ENCODE data around the gene SHCBP1. TPM values are rescaled to one million over a fixed set of nuclear protein-coding genes. Genes with fewer than 3 reads are reported as not detected.

Gene SHCBP1
- total RNA-seq, 3 donors from 2014 or later = 0.63 to 7.7 (median 2.3) TPM

DNA sequence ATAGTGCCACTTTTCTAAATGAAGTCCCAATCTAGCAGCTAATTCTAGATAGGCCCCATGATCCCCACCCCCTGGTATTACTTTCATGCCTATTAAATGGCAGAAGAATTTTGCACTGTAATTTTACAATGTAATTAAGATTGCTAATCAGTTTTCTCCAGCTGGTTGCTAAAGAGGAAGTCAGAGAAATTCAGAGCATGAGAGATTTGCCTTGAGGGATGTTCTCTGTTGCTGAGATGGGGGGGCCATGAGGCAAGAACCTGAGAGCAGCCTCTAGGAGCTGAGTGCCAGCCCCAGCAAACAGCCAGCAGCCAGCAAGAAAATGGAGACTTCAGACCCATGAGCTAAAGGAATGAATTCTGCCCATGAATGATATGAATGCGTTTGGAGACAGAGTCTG is 38.9 kb downstream of the SHCBP1 start:
- Histone ChIP-seq H3K36me3 (ENCODE audit: low read depth) (no peaks in the 10 kb centered on the region), H3K4me1 (ENCODE audit: low read depth) (no peaks in the 10 kb centered on the region), H3K4me3 (no peak overlapping the region), H3K9me3 (peaks cover 12% of the 10 kb centered on the region)
- no peak for TF ChIP-seq CTCF (IDR thresholded peaks at IDR 0.05)
- DNase-seq = no peak
- ATAC-seq = no peak
- intact Hi-C loops (cut with DNase I, micrococcal nuclease) = no loop called here

- intact Hi-C loops (cut with DNase I, micrococcal nuclease) = no loop called here
- TF ChIP-seq CTCF (IDR thresholded peaks at IDR 0.05) = no peak
- H3K4me3 ChIP-seq = no peak overlapping the region
- DNase-seq (no peak), ATAC-seq (no peak)
- H3K36me3 ChIP-seq (ENCODE audit: low read depth) = no peaks in the 10 kb centered on the region
- no peaks in the 10 kb centered on the region for H3K9me3 ChIP-seq
- no peaks in the 10 kb centered on the region for H3K4me1 ChIP-seq (ENCODE audit: low read depth)
These were observed 43.1 kb downstream of the SHCBP1 start for GRCh38 chr16:46577988-46578579.

- Histone ChIP-seq H3K36me3 (ENCODE audit: low read depth) (no peaks in the 10 kb centered on the region), H3K4me1 (ENCODE audit: low read depth) (no peaks in the 10 kb centered on the region), H3K9me3 (no peaks in the 10 kb centered on the region), H3K4me3 (no peak overlapping the region)
- intact Hi-C loops (cut with DNase I, micrococcal nuclease) = no loop called here
- TF ChIP-seq CTCF (IDR thresholded peaks at IDR 0.05) = no peak
- no peak for DNase-seq
- no peak for ATAC-seq
These were observed 47.4 kb downstream of the SHCBP1 start for GRCh38 chr16:46573834-46574159.

DNA sequence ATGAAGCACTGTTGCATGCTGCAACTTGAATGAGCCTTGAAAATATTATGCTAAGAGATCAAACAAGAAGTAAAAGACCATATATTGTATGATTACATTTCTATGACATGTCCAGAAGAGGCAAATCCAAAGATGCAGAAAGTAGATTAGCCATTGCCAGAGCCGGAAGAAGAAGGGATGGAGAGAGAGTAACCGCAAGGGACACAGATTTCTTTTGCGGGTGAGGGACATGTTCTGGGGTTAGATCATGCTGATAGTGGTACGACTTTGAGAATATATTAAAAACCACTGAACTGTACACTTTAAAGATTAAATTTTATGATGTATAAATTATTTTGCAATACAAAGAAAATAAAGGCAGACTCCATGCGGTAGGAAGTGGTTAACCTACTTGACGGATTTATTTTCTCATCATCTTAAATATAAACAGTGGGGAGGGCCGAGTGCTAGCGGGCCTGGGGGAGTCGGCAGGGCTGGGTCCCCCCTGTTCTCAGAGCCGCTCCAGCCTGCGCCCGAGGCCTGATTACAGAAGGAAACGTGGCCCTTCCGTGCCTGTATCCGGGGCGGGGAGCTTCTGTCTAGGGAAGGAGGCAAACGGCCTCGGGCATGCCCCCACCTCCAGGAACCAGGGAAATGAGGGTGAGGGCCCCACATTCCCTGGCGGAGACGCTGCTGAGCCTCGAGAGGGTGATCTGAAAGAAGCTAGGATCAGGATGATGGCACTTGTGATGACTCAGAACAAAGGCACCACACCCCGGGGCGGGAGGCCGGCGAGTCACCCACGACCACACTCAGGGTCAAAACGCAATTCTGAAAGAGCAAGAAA is 48.0 kb downstream of the SHCBP1 start:
- Histone ChIP-seq H3K9me3 (no peaks in the 10 kb centered on the region), H3K36me3 (ENCODE audit: low read depth) (no peaks in the 10 kb centered on the region), H3K4me3 (no peak overlapping the region), H3K4me1 (ENCODE audit: low read depth) (no peaks in the 10 kb centered on the region)
- DNase-seq (no peak), ATAC-seq (no peak)
- TF ChIP-seq CTCF (IDR thresholded peaks at IDR 0.05) = no peak
- intact Hi-C loops (cut with DNase I, micrococcal nuclease) = no loop called here

- DNase-seq = no peak
- ATAC-seq = no peak
- no peaks in the 10 kb centered on the region for H3K9me3 ChIP-seq
- TF ChIP-seq CTCF (IDR thresholded peaks at IDR 0.05) = no peak
- H3K4me3 ChIP-seq = no peak overlapping the region
- no peaks in the 10 kb centered on the region for H3K36me3 ChIP-seq (ENCODE audit: low read depth)
- no peaks in the 10 kb centered on the region for H3K4me1 ChIP-seq (ENCODE audit: low read depth)
- intact Hi-C loops (cut with DNase I, micrococcal nuclease) = no loop called here
These were observed 51.9 kb downstream of the SHCBP1 start for GRCh38 chr16:46569231-46569735.

All from mucosa of descending colon (tissue), 3 donors.